HEK293T (cell line): Measurements from ENCODE around the gene DIO3.

Experiments used
- ELF4 ChIP-seq: fragments of 450-650 bp; IDR thresholded peaks from 2 replicates; pipeline ENCODE4 v1.6.1; 2017; ENCODE audit warnings: antibody characterized with exemption
- FOXA1 ChIP-seq: fragments of 450-650 bp; IDR thresholded peaks from 2 replicates; pipeline ENCODE4 v1.6.1; 2016; ENCODE audit warnings: mild to moderate bottlenecking
- FOXK2 ChIP-seq: fragments of 450-650 bp; IDR thresholded peaks from 2 replicates; pipeline ENCODE4 v1.6.1; 2016; ENCODE audit warnings: mild to moderate bottlenecking
- FOXM1 ChIP-seq: fragments of 450-650 bp; IDR thresholded peaks from 2 replicates; pipeline ENCODE4 v1.6.1; 2017; ENCODE audit warnings: mild to moderate bottlenecking, borderline replicate concordance
- HDGF ChIP-seq: fragments of 450-650 bp; IDR thresholded peaks from 2 replicates; pipeline ENCODE4 v1.6.1; 2017; ENCODE audit warnings: antibody characterized with exemption, borderline replicate concordance
- NFRKB ChIP-seq: fragments of 450-650 bp; IDR thresholded peaks from 2 replicates; pipeline ENCODE4 v1.6.1; 2016; ENCODE audit warnings: mild to moderate bottlenecking, moderate library complexity
- SP1 ChIP-seq: fragments of 450-650 bp; IDR thresholded peaks from 2 replicates; pipeline ENCODE4 v1.6.1; 2017
- SUZ12 ChIP-seq: fragments of 450-650 bp; IDR thresholded peaks from 2 replicates; pipeline ENCODE4 v1.6.1; 2016; ENCODE audit warnings: mild to moderate bottlenecking
- TF ChIP-seq, protein P1 (sequence below): fragments of 450-650 bp; IDR thresholded peaks from 2 replicates; pipeline ENCODE4 v1.6.1; 2016

DNA sequence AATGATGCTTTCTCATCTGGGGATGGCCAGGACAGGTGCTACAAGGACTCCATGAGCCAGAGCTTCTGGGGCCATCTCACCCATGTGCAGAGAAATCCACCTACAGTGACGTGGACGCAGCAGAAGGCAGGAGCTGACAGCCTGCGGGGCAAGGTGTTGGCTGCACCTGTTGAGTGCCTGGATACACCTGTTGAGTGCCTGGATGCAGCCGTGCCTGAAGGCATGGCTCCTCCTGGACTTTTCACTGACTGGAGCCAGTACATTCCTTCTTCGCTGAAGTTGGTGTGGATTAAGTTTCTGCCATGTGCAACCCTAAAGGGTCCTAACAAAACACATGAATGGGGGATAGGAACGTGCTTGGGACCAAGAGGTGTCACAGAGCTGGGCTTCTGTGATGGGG, 7.4 kb upstream of the DIO3 start:
- TF ChIP-seq FOXM1: no peak
- no peak for TF ChIP-seq ELF4
- TF ChIP-seq HDGF: no peak
- TF ChIP-seq SP1: no peak
- no peak for TF ChIP-seq FOXK2
- no peak for TF ChIP-seq FOXA1
- TF ChIP-seq, protein P1, sequence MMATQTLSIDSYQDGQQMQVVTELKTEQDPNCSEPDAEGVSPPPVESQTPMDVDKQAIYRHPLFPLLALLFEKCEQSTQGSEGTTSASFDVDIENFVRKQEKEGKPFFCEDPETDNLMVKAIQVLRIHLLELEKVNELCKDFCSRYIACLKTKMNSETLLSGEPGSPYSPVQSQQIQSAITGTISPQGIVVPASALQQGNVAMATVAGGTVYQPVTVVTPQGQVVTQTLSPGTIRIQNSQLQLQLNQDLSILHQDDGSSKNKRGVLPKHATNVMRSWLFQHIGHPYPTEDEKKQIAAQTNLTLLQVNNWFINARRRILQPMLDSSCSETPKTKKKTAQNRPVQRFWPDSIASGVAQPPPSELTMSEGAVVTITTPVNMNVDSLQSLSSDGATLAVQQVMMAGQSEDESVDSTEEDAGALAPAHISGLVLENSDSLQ: no peak
- no peak for TF ChIP-seq NFRKB
- TF ChIP-seq SUZ12: no peak
